ENCODE measurements around the gene FSD1.
"Not testable (repeated sequence)": the region's sequence is repeated elsewhere in the genome, so short reads cannot be mapped to it uniquely, and the experiment has no call there.

Gene FSD1

DNA sequence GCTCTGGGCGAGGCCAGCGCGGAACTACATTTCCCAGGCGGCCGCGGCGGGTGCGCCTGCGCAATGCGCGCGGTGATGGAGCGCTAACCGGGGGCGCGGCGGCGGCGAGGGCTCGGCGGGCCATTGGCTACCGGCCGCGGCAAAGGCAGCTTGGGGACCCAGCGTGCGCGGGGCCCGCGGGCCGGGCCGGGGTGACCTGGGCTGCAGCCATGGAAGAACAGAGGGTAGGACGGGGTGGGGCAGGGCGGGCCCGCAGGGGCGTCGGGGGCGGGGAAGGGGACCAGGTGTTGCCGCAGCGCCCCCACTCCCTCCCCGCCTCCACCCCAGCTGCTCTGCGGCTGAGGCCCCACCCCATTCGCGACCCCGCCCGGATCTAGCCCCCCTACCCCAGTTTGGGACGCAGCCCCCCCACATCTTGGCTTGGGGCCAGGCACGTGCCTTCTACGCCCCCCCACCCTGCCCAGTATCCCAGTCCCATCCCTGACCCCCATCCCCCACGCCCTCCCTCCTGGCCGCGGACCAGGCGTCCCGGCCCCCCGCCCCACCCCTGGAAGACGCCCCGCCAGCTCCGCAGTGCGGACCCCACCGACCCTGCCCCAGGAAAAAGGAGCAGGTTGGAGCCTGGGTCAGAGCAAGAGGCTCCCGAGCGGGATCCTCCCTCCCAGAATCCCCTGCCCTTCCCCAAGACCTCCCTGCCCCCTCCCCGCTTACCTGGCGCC is at the start of gene FSD1:
FSD1 (plus strand) TSS at position 61 of the 719 bp plus-strand sequence; CDS start at position 210, 149 bp downstream.
- DNase-seq (ENCODE audit: low spot score): no peak

DNA sequence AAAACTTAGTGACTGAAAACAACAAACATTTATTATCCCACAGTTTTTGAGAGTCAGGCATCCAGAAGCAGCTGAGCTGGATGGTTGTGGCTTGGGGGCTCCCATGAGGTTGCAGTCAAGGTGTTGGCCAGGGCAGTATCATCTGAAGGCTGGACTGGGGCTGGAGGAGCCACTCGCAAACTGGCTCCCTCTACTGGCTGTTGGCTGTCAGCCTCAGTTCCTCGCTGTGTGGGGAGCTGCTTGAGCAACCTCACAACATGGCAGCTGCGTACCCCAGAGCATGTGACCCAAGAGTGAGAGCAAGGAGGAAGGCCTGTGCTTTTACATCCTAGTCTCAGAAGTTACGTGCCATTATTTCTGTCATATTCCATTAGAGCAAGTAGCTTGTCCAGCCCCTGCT is 47.8 kb upstream of the FSD1 start:
- DNase-seq (ENCODE audit: low spot score): no peak

DNA sequence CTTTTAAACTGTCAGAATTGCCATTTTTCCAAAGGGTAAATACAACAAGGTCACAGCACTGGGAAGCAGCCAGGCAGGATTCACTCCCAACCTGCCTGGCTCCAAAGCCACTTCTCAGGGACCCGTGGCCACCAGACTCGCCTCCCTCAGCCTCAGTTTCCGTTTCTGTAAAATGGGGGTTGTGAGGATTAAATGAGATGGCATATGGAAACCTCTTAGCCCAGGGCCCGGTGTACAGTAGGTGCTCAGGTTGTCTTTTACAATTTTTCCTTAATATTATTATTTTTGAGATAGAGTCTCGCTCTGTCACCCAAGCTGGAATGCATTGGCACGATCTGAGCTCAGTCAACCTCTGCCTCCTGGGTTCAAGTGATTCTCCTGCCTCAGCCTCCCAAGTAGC is 47.4 kb upstream of the FSD1 start:
- DNase-seq (ENCODE audit: low spot score): no peak

DNA sequence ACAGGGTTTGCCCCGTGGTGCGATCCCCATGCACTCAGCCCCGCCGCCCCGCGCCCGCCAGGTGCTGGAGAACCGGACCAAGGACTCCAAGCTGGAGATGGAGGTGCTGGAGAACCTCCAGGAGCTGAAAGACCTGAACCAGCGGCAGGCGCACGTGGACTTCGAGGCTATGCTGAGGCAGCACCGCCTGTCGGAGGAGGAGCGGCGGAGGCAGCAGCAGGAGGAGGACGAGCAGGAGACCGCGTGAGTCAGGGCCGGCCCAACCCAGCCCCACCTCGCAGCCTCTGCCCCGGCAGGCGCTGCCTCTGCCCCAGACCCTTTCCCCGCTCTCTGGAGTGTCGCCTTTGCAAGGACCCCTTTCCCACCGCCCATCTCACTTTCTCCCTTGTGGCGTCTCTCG is 46.2 kb upstream of the FSD1 start:
- no peak for DNase-seq (ENCODE audit: low spot score)

DNA sequence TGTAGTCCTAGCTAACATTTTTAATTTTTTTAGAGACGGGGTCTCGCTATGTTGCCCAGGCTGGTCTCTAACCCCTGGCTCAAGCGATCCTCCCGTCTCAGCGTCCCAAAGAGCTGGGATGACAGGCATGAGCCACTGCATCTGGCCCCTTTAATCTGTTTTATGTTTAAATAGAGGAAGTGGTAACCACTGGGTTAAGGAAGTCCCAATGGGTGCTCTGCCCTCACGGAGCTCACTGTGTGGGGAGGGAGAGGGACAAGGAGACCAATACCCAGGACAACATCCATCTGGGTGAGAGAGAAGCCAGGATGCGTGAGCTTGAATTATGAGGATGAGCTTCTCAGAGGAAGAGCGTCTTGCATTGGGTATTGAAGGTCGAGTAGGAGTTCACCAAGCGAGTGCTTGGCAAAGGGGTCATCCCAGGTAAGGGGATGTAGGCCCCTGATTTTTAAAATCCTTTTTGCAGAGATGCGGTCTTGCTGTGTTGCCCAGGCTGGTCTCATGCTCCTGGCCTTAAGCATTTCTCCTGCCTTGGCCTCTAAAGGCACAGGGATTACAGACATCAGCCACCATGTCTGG is 43.7 kb upstream of the FSD1 start:
- no peak for DNase-seq (ENCODE audit: low spot score)

DNA sequence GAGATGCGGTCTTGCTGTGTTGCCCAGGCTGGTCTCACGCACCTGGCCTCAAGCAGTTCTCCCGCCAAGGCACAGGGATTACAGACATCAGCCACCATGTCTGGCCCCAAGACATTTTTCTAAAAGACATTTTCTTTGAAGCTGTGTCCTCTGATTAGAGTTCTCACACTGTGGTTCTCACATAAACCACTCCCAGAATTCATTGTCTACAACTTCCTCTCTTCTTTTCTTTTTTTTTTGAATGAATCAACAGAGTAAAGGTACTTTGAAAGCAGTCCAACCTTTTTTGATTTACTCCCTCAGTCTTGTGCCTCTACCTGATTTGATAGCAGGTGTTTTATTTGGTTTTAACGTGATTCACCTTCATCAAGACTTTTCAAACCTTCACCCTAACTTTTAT is 39.6 kb upstream of the FSD1 start:
- DNase-seq (ENCODE audit: low spot score): no peak

DNA sequence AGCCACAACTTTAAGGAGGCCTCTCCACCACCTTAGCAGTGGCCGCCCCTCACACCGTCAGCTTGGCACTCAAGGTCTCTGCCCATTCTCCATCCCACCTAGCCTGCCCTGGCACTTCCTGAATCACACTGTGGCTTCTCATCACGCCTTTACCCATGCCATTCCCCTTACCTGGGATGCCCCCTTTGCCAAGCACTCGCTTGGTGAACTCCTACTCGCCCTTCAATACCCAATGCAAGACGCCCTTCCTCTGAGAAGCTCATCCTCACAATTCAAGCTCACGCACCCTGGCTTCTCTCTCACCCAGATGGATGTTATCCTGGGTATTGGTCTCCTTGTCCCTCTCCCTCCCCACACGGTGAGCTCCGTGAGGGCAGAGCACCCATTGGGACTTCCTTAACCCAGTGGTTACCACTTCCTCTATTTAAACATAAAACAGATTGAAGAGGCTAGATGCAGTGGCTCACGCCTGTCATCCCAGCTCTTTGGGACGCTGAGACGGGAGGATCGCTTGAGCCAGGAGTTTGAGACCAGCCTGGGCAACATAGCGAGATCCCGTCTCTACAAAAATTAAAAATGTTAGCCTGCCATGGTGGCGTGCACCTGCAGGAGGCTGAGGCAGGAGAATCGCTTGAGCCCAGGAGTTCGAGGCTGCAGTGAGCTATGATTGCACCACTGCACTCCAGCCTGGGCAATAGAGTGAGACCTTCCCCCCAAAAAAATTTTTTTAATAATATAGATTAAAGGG is 38.0 kb upstream of the FSD1 start:
- DNase-seq (ENCODE audit: low spot score): no peak

DNA sequence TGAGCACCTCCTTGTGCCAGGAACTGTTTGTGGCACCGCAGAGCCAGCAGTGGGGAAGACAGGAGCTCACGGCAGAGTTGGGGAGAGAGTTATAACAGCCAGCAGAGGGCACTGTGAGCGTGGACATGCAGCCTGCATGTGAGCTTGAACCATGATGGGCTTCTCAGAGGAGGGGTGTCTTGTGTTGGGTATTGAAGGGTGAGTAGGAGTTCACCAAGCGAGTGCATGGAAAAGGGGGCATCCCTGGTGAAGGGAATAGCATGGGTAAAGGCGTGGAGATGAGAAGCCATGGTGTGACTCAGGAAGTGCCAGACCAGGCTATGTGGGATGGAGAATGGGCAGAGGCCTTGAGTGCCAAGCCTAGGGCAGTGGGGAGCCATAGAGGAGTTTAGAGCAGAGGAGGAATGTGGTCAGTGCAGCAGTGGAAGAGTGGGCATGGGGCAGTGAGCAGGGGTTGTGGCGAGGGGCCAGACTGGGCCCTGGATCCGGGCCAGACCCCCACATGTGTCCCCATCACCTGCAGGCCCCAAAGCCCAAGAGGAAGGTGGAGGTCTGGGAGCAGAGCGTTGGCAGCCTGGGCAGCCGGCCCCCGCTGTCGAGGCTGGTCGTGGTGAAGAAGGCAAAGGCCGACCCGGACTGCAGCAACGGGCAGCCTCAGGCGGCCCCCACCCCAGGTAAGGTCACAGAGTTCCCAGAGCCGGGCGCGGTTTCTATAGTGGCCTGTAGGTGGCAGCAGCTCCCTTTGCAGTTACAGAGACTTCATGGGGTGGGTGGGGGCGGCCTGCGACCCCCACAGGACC is 37.1 kb upstream of the FSD1 start:
- DNase-seq (ENCODE audit: low spot score): peak; percentile 73

DNA sequence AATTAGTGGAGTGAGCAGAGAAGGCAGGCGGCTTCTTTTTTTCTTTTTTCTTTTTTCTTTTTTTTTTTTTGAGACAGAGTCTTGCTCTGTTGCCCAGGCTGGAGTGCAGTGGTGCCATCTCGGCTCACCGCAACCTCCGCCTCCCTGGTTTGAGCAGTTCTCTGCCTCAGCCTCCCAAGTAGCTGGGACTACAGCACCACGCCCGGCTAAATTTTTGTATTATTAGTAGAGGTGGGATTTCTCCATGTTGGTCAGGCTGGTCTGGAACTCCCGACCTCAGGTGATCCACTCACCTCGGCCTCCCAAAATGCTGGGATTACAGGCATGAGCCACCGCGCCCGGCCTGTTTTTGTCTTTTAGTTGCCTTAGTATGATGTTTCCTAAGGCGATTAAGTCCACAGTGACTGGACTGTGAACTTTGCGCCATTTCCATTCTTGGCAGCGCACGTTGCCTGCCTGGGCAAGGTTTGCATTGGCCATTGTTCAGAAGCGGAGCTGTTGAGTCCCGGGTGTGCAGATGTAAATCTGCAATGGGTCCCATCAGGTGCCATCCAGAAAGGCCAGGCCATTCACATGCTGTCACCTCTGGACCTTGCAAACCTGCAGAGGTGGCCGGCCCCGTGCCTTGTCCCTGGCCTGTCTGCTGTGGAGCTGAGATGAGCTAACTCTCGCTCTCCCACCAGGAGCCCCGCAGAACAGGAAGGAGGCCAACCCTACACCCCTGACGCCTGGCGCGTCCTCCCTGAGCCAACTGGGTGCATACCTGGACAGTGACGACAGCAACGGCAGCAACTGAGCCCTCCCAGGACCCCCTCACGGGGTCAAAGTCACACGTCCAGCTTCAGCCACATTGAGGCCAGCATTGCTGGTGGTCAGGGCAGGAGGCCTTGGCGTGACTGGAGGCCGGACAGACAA is 36.2 kb upstream of the FSD1 start:
- no peak for DNase-seq (ENCODE audit: low spot score)

DNA sequence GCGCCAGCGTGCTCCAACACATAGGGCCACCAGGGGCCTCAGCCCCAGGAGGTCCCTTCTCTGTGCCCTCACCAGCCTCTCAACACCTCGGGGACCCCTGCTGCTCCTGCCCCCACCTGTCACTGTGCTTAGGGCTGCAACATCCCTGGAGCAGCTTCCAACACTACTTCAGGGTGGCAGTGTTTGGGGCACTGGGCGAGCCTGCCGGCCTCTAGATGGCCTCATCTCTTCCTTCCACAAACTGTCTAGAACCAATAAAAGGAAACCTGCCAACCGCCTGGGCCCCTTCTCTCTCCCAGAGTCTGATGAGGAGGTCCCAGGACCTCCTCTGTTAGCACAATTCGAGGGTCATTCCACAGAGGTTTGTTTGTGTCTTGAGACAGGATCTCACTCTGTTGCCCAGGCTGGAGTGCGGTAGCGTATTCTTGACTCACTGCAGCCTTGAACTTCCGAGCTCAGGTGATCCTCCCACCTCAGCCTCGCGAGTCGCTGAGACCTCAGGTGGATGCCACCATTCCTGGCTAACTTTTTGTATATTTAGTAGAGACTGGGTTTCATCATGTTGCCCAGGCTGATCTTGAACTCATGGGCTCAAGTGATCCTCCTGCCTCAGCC is 35.5 kb upstream of the FSD1 start:
- no peak for DNase-seq (ENCODE audit: low spot score)

DNA sequence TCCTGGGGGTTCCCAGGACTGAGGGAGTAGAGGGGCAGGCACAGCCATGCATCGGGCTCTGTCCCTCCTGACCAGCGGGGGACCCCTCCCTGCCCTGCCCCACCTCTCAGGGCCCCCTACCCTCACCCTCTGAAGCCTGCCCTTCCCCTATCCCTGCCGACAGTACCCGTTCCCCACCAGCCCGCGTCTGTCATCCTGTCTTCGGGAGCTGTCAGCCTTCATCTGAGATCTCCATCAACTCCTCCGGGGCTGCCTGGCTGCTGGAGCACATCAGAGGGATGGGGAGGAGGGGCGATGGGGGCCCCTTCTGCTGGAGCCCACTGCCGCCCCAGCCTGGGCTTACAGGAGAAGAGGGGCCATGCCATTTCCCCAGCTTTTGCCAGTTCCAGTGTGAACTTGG is 31.5 kb upstream of the FSD1 start:
- DNase-seq (ENCODE audit: low spot score): no peak

DNA sequence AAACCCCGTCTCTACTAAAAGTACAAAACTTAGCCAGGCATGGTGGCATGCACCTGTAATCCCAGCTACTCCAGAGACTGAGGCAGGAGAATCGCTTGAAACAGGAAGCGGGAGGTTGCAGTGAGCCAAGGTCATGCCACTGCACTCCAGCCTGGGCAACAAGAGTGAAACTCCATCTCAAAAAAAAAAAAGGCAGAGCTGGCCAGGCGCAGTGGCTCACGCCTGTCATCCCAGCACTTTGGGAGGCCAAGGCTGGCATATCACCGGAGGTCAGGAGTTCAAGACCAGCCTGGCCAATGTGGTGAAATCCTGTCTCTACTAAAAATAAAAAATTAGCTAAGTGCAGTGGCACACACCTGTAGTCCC is 30.1 kb upstream of the FSD1 start:
- not testable (repeated sequence) for DNase-seq (ENCODE audit: low spot score)

DNA sequence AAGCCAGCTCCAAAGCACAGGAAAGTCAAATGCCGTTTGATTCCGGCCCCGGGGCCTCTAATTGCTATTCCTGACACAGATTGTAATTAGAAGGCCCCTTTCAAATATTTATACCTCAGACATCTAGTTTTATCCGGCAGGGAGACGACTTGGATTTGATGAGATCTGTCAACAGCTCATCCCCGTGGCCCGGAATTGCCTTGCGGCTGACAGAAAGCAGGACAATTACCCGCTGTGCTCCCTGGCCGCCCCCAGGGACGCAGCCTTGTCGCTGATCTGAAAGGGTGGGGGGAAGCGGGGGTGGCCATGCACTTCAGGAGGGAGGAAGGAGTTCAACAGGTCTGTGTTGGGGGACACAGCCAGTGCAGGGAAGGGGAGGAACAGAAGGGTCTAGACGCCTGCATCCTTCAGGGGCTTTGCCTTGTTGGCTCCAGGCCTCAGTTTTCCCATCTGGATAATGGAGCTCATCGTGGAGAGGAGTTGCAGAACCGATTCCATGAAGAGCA is 27.2 kb upstream of the FSD1 start:
- no peak for DNase-seq (ENCODE audit: low spot score)

DNA sequence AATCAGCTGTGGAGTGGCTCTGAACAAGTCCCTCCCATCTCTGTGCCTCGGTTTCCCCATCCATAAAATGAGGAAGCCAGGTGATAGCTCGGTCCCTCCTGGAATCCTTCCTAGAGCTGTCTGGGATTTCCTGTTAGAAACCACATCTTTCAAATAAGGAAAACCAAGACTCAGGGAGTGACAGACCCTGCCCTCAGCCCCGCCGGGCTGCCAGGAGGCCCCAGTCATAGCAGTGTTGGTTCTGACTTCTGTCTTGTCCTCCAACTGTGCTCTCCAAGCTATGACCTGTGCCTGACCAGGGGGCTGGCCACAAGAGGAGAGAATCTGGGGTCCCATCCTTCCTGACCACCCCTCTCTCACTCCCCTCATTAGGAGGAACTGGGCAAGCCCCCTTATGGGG is 26.4 kb upstream of the FSD1 start:
- no peak for DNase-seq (ENCODE audit: low spot score)

DNA sequence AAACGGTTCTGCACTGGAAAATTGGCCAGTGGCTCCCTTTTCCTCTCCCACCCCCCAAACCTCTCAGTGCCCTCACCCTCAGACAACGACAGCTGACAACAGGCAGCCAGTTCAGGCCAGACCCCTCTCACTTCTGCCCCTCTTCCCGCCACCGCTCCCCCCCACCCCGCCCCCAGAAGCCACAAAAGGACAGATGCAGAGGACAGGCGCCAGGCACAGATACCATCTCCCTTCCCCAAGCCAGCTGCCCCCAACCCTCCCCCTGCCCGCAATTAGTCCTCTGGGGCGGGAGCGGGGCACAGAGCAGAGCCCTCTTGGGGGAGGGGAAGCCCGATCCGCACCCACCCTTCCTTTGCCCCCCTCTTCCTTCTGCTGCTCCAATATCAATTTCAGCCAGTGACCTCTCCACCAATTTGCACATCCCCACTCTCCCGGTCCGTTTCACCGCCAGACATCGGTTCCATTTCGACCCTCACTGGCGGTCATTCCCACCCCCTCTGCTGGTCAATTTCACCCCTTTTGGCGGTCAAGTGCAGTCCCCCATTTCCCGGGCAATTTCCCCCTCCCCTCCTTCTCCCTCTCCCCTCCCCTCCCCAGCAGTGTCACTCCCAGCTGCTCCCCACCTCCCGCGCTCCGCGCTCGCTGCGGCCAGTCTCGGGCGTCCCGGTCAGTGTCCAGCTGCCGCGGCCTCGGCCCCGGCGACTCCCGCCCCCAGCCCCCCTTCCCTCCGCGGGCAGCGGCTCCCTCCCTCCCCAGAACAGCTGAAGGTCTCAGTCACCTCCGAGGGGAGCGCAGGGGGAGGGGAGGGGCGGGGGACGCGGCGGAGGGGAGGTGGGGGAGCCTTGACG is 25.8 kb upstream of the FSD1 start, which contains the start of gene SHD:
SHD (plus strand) TSS at position 848 of the 848 bp plus-strand sequence. CDS start 798 bp downstream, outside the sequence.
- DNase-seq (ENCODE audit: low spot score): no peak

DNA sequence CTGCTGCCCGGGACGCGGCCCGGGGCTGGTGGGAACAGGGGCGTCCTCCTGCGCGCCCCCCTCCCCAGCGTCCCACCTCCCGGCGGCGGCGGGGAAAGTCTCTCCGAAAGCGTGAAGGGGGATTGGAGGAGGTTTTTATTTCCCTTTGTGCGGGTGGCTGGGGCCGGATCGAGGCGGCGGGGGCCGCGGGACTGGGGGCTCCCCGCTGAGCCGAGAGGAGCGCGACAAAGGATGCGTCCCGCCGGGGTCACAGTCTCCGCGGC is 25.2 kb upstream of the FSD1 start:
- no peak for DNase-seq (ENCODE audit: low spot score)

DNA sequence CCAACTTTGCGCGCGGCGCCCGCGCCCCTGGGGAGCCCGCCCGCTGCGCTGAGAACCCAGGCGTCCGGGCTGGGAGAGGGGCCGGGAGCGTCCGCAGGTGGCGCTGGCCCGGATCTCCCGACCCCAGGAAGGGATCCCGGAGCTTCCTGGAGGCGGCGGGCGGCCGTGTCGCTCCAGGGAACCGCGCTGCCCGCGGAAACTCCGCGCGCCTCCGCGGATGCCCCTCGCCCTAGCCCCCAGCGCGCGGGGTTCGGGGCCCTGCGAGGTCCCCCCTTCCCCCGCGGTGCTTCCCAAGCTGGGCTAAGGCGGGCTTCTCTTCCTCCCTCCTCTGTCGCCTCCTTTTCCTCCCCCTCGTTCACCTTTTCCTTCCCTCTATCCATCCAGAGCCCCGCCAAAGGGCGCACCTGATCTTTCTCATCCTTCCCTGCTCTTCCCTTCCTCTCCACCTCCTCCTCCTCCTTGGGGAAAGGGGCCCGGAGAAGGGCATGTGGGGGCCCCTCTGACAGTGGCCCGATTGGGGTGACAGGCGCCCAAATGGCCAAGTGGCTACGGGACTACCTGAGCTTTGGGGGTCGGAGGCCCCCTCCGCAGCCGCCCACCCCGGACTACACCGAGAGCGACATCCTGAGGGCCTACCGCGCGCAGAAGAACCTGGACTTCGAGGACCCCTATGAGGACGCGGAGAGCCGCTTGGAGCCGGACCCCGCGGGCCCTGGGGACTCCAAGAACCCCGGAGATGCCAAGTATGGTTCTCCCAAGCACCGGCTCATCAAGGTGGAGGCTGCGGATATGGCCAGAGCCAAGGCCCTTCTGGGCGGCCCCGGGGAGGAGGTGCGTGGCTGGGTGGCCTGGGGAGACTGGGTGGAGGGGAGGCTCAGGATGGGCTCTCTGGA is 24.6 kb upstream of the FSD1 start:
- DNase-seq (ENCODE audit: low spot score): no peak

DNA sequence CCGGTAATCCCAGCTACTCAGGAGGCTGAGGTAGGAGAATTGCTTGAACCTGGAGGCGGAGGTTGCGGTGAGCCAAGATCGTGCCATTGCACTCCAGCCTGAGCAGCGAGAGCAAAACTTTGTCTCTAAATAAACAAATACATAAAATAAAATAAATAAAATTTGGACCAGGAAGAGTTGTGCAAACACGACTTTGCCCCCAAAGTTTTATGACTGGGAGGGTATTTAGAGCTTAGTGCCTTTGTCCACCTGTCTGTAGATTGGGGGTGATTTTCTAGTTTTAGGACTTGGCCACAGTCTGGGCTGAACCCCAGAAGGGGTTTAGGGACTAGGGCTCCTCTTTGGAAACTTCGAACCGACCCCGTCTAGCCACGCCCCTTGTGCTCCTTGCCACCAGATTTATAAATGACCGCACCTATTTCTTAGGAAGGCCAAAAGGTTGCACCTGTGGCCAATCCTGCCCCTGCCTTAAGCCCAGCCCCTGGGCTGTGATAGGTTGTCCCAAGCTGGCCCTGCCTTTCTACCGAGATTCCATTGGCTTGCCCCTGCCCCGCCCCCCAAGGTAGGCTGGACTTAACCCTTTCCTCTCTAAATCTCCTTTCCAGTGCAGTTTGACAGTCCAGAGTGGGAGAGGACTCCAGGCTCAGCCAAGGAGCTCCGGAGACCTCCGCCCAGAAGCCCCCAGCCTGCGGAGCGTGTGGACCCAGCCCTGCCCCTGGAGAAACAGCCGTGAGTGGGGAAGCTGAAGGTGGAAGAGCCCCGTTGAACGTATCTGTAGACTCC is 20.0 kb upstream of the FSD1 start:
- DNase-seq (ENCODE audit: low spot score): no peak
